ENCODE results near the gene MARCHF11. TPM values are rescaled to one million over a fixed set of nuclear protein-coding genes. Genes with fewer than 3 reads are reported as not detected.

The MARCHF11 gene
- total RNA-seq: not detected in 2 replicates

- no peak for DNase-seq (ENCODE audit: extremely low read depth, low read depth, low spot score)
Measured at GRCh38 chr5:16179511-16179935, at the start of gene MARCHF11. Gene MARCHF11 (minus strand): TSS chr5:16179791. CDS start chr5:16179575, 216 bp downstream.

- no peak for DNase-seq (ENCODE audit: extremely low read depth, low read depth, low spot score)
Measured at GRCh38 chr5:16225927-16226326, 46.3 kb upstream of the MARCHF11 start.

GRCh38 chr5:16192311-16192710, 12.7 kb upstream of the MARCHF11 start:
- DNase-seq (ENCODE audit: extremely low read depth, low read depth, low spot score): no peak

GRCh38 chr5:16180789-16181082, 1.1 kb upstream of the MARCHF11 start:
- DNase-seq (ENCODE audit: extremely low read depth, low read depth, low spot score): no peak

GRCh38 chr5:16179936-16180788, 571 bp upstream of the MARCHF11 start:
- DNase-seq (ENCODE audit: extremely low read depth, low read depth, low spot score): no peak

- no peak for DNase-seq (ENCODE audit: extremely low read depth, low read depth, low spot score)
Measured at GRCh38 chr5:16178745-16179372, 732 bp downstream of the MARCHF11 start.

- DNase-seq (ENCODE audit: extremely low read depth, low read depth, low spot score): no peak
Measured at GRCh38 chr5:16169550-16169949, 10.0 kb downstream of the MARCHF11 start.

- peak; percentile 37 for DNase-seq (ENCODE audit: extremely low read depth, low read depth, low spot score)
Measured at GRCh38 chr5:16160706-16161105, 18.9 kb downstream of the MARCHF11 start.

- no peak for DNase-seq (ENCODE audit: extremely low read depth, low read depth, low spot score)
Measured at GRCh38 chr5:16159636-16160035, 20.0 kb downstream of the MARCHF11 start.

- no peak for DNase-seq (ENCODE audit: extremely low read depth, low read depth, low spot score)
Measured at GRCh38 chr5:16156152-16156551, 23.4 kb downstream of the MARCHF11 start.

GRCh38 chr5:16152601-16153568, 26.7 kb downstream of the MARCHF11 start:
- no peak for DNase-seq (ENCODE audit: extremely low read depth, low read depth, low spot score)

- DNase-seq (ENCODE audit: extremely low read depth, low read depth, low spot score): no peak
Measured at GRCh38 chr5:16149621-16150020, 30.0 kb downstream of the MARCHF11 start.

GRCh38 chr5:16147179-16147900, 32.3 kb downstream of the MARCHF11 start:
- no peak for DNase-seq (ENCODE audit: extremely low read depth, low read depth, low spot score)

GRCh38 chr5:16144416-16144815, 35.2 kb downstream of the MARCHF11 start:
- DNase-seq (ENCODE audit: extremely low read depth, low read depth, low spot score): no peak

GRCh38 chr5:16143361-16144049, 36.1 kb downstream of the MARCHF11 start:
- DNase-seq (ENCODE audit: extremely low read depth, low read depth, low spot score): no peak

- DNase-seq (ENCODE audit: extremely low read depth, low read depth, low spot score): no peak
Measured at GRCh38 chr5:16140944-16141343, 38.6 kb downstream of the MARCHF11 start.

- DNase-seq (ENCODE audit: extremely low read depth, low read depth, low spot score): no peak
Measured at GRCh38 chr5:16140417-16140816, 39.2 kb downstream of the MARCHF11 start.

- DNase-seq (ENCODE audit: extremely low read depth, low read depth, low spot score): no peak
Measured at GRCh38 chr5:16137177-16137576, 42.4 kb downstream of the MARCHF11 start.

GRCh38 chr5:16135506-16135905, 44.1 kb downstream of the MARCHF11 start:
- DNase-seq (ENCODE audit: extremely low read depth, low read depth, low spot score): no peak

- DNase-seq (ENCODE audit: extremely low read depth, low read depth, low spot score): no peak
Measured at GRCh38 chr5:16135003-16135402, 44.6 kb downstream of the MARCHF11 start.

All from glomerular endothelial cell (primary cell).